EH (cell line): ENCODE results near the gene KDM4C.

Experiments used
- DNase-seq: peaks from one replicate; pipeline ENCODE4 v3.0.0-alpha.2; 2015; ENCODE audit warnings: low read depth

The KDM4C gene

GRCh38 chr9:7212101-7212500 is 454.3 kb downstream of the KDM4C start:
- DNase-seq: no peak

GRCh38 chr9:7216004-7216841 is 458.4 kb downstream of the KDM4C start:
- DNase-seq: no peak

- no peak for DNase-seq
Measured at GRCh38 chr9:7223981-7224380, 466.2 kb downstream of the KDM4C start.
